Endothelial cell of umbilical vein (primary cell): Measurements from ENCODE around the gene C15orf62. TPM values are rescaled to one million over a fixed set of nuclear protein-coding genes. Genes with fewer than 3 reads are reported as not detected.

Source experiments
- BruUV-seq: library from RNA; stranded (reverse); fragments of 400-500 nt; replicated peaks from 2 replicates; lab custom pipeline; 2021; lab: Mats Ljungman, UMichigan
- CTCF ChIA-PET: fragments of 300-600, 350-600 bp; sonication (Branson Sonifier 250); formaldehyde crosslinking; loops from one replicate; lab custom pipeline; 2021; ENCODE audit warnings: antibody characterized with exemption, inconsistent platforms; lab: Charles Lee
- POLR2A ChIA-PET: fragments of 300-600, 350-600 bp; sonication (Branson Sonifier 250); formaldehyde crosslinking; loops from one replicate; lab custom pipeline; 2021; ENCODE audit warnings: antibody characterized with exemption, inconsistent platforms; lab: Charles Lee
- DNase-seq: peaks from one replicate; pipeline ENCODE4 v3.0.0-alpha.2; 2011; ENCODE audit warnings: low read depth, low spot score
- FAIRE-seq: peaks from 2 replicates; lab custom pipeline; 2011; peaks lifted over from hg19 to GRCh38; lab: Jason Lieb, UNC
- H2AFZ ChIP-seq: 2 replicates; pipeline ENCODE4 v1.6.0; 2012; ENCODE audit warnings: low read depth, low read length, control low read depth, inconsistent platforms
- H3K27ac ChIP-seq: 2 replicates; pipeline ENCODE4 v1.5.1; 2011; ENCODE audit warnings: low read depth, mild to moderate bottlenecking, control low read depth, low read length, moderate library complexity; ENCODE audit not compliant: insufficient read depth
- H3K27me3 ChIP-seq, 2 experiments: 2 replicates each; pipeline versions ENCODE4 v1.6.0 to v1.6.1; 2011; ENCODE audit warnings: low read length in 2 of 2, mixed read lengths in 1 of 2; ENCODE audit not compliant: control insufficient read depth in 2 of 2, insufficient read depth in 2 of 2
- H3K36me3 ChIP-seq, 2 experiments: 2 replicates in 1 of 2; 3 replicates in 1 of 2; pipeline ENCODE4 v1.5.1; 2011; ENCODE audit warnings: low read length in 2 of 2, mild to moderate bottlenecking in 1 of 2, moderate library complexity in 1 of 2; ENCODE audit not compliant: control insufficient read depth in 2 of 2, insufficient read depth in 2 of 2; ENCODE audit errors: extremely low read depth in 1 of 2
- H3K4me1 ChIP-seq: 3 replicates; pipeline ENCODE4 v1.5.1; 2011; ENCODE audit warnings: mild to moderate bottlenecking, low read length; ENCODE audit not compliant: control insufficient read depth, insufficient read depth; ENCODE audit errors: extremely low read depth
- H3K4me2 ChIP-seq: 2 replicates; pipeline ENCODE4 v1.6.1; 2011; ENCODE audit warnings: low read length, control low read depth, mixed read lengths; ENCODE audit not compliant: insufficient read depth
- H3K4me3 ChIP-seq, 3 experiments: fragments of 200-600 bp in 1 of 3; sonication (generic), shearing (Covaris generic) in 1 of 3; replicated peaks in 1 of 3; 2 replicates each; pipeline ENCODE4 v1.5.1; 2011 to 2016; ENCODE audit warnings: control low read depth in 3 of 3, low read length in 3 of 3, mild to moderate bottlenecking in 2 of 3, inconsistent platforms in 1 of 3, low read depth in 1 of 3, moderate library complexity in 1 of 3; ENCODE audit not compliant: insufficient read depth in 1 of 3
- H3K79me2 ChIP-seq: 2 replicates; pipeline ENCODE4 v1.6.0; 2012; ENCODE audit warnings: low read length, inconsistent platforms; ENCODE audit not compliant: control insufficient read depth, insufficient read depth
- H3K9ac ChIP-seq: replicated peaks from 2 replicates; pipeline ENCODE3; 2011; ENCODE audit warnings: low read length, control low read depth; ENCODE audit not compliant: insufficient read depth; ENCODE audit errors: extremely low read depth
- H3K9me1 ChIP-seq: replicated peaks from 3 replicates; pipeline ENCODE4 v1.6.0; 2011; ENCODE audit warnings: mild to moderate bottlenecking, low read length; ENCODE audit not compliant: control insufficient read depth, insufficient read depth; ENCODE audit errors: extremely low read depth
- H3K9me3 ChIP-seq: replicated peaks from 2 replicates; pipeline ENCODE4 v1.5.1; 2012; ENCODE audit warnings: low read length, inconsistent platforms; ENCODE audit not compliant: control insufficient read depth, insufficient read depth
- H4K20me1 ChIP-seq: replicated peaks from 2 replicates; pipeline ENCODE3; 2011; ENCODE audit warnings: mild to moderate bottlenecking, low read length; ENCODE audit not compliant: control insufficient read depth, insufficient read depth; ENCODE audit errors: extremely low read depth
- EZH2 ChIP-seq: IDR thresholded peaks from 2 replicates; pipeline ENCODE4 v1.6.1; 2012; ENCODE audit warnings: borderline replicate concordance, low read depth, mild to moderate bottlenecking, moderate library complexity, low read length, inconsistent platforms; ENCODE audit not compliant: severe bottlenecking
- FOS ChIP-seq: IDR thresholded peaks from 2 replicates; pipeline ENCODE4 v1.6.1; 2011; ENCODE audit warnings: mild to moderate bottlenecking, low read length, moderate library complexity, borderline replicate concordance; ENCODE audit not compliant: insufficient read depth
- GATA2 ChIP-seq: IDR thresholded peaks from 2 replicates; pipeline ENCODE4 v1.7.0; 2011; ENCODE audit warnings: low read depth, mild to moderate bottlenecking, moderate library complexity, mixed read lengths, low read length; ENCODE audit not compliant: insufficient read length, insufficient read depth
- JUN ChIP-seq: IDR thresholded peaks from 2 replicates; pipeline ENCODE4 v1.6.1; 2011; ENCODE audit warnings: borderline replicate concordance, low read depth; ENCODE audit not compliant: insufficient read length, insufficient read depth
- MYC ChIP-seq: IDR thresholded peaks from one replicate; pipeline ENCODE4 v1.6.1; 2011; ENCODE audit warnings: mild to moderate bottlenecking, low read depth, low read length
- POLR2A ChIP-seq: IDR thresholded peaks from 2 replicates; pipeline ENCODE4 v1.6.1; 2012; ENCODE audit warnings: low read depth, mild to moderate bottlenecking, control low read depth, low read length
- POLR2AphosphoS5 ChIP-seq: IDR thresholded peaks from 2 replicates; pipeline ENCODE4 v1.6.1; 2012; ENCODE audit warnings: low read depth, mild to moderate bottlenecking, control low read depth, low read length, moderate library complexity; ENCODE audit not compliant: insufficient read depth
- dilution Hi-C: fragments of 300-500 bp; cut with MboI; formaldehyde crosslinking; loops from one replicate; pipeline ENCODE4 v1.15.0; 2019; ENCODE audit warnings: low sequenced_read_pairs; ENCODE audit not compliant: extremely low pct_ligation_motif_present
- intact Hi-C: fragments of 100-400 bp; cut with micrococcal nuclease; formaldehyde crosslinking; loops from one replicate; pipeline ENCODE4 v1.10.0; 2022
- polyA plus RNA-seq, 4 experiments: library from polyadenylated mRNA; depleted of rRNA in 3 of 4; stranded (reverse) in 3 of 4; unstranded in 1 of 4; fragments of >200 nt; gene quantifications; 2 replicates each; pipeline versions ENCODE4 v1.2.1 to v1.2.3, GENCODE V29; 2011 to 2012; ENCODE audit warnings: missing spikeins in 1 of 4
- total RNA-seq: library from RNA; stranded (reverse); gene quantifications from 2 replicates; pipeline ENCODE4 v1.2.3, GENCODE V29; 2021
- TF ChIP-seq, protein P1 (sequence below), 2 donors: IDR thresholded peaks; 1 replicate in 1 of 2; 2 replicates in 1 of 2; pipeline ENCODE4 v1.5.1; 2011; ENCODE audit warnings: low read length in 2 of 2, mild to moderate bottlenecking in 2 of 2, moderate library complexity in 2 of 2, control low read depth in 1 of 2, inconsistent platforms in 1 of 2, low read depth in 1 of 2; ENCODE audit not compliant: insufficient read depth in 1 of 2; ENCODE audit errors: extremely low read depth in 1 of 2
- TF ChIP-seq, protein P2 (sequence below): IDR thresholded peaks from 2 replicates; pipeline ENCODE4 v1.6.1; 2011; ENCODE audit not compliant: insufficient read depth, insufficient read length

The C15orf62 gene
- total and polyA plus RNA-seq, 2 donors (not counting 3 experiments of a cell fraction or from before 2014, with no cell fraction given): 0.12 to 0.38 TPM

DNA sequence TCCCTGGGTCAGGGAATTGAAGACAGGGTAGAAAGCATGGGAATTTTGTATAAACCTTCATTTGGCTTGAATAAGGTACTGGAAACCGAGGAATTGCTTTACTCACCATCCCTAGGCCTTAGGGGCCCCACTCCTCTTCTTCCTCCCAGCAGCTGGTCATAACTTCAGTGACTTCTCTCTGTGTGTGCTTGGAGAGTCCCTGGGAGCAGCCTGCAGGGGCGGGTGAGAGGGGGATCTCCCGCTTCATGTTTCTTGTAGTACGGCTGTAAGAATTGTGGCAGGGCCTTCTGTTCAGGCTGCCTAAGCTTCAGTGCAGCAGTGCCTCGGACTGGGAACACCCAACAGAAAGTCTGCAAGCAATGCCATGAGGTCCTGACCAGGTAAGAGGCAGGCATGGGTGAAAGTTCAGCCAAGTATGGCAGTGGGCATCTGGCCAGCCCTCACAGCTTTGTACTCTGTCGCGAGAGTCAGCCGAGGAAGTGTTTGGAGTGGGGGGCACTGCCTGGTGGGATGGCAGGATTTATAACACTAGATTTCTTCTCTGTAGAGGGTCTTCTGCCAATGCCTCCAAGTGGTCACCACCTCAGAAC is 39.2 kb downstream of the C15orf62 start:
- ChIA-PET POLR2A (interaction anchor here (0.6 kb wide), 1 partner anchor 96 kb away, joined by 6 read pairs; no protein-coding TSS in a partner anchor), CTCF (interaction anchor here (1.0 kb wide), 1 partner anchor 64 kb away, joined by 3 read pairs; no protein-coding TSS in a partner anchor)
- H3K27ac ChIP-seq: no peak overlapping the region
- H3K36me3 ChIP-seq: peaks cover 2 to 22% of the 10 kb centered on the region in 2 experiments
- no peaks in the 10 kb centered on the region for H3K9me3 ChIP-seq
- no peak overlapping the region for H3K4me2 ChIP-seq
- TF ChIP-seq MYC (no peak), FOS (no peak), JUN (no peak), POLR2A (no peak), GATA2 (no peak), EZH2 (no peak), POLR2AphosphoS5 (no peak)
- TF ChIP-seq, protein P1, sequence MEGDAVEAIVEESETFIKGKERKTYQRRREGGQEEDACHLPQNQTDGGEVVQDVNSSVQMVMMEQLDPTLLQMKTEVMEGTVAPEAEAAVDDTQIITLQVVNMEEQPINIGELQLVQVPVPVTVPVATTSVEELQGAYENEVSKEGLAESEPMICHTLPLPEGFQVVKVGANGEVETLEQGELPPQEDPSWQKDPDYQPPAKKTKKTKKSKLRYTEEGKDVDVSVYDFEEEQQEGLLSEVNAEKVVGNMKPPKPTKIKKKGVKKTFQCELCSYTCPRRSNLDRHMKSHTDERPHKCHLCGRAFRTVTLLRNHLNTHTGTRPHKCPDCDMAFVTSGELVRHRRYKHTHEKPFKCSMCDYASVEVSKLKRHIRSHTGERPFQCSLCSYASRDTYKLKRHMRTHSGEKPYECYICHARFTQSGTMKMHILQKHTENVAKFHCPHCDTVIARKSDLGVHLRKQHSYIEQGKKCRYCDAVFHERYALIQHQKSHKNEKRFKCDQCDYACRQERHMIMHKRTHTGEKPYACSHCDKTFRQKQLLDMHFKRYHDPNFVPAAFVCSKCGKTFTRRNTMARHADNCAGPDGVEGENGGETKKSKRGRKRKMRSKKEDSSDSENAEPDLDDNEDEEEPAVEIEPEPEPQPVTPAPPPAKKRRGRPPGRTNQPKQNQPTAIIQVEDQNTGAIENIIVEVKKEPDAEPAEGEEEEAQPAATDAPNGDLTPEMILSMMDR (IDR thresholded peaks at IDR 0.05; ENCODE audit: extremely low read depth in 1 of 2, insufficient read depth in 1 of 2, low read depth in 1 of 2, low read length in 2 of 2): no peak
- TF ChIP-seq, protein P2, sequence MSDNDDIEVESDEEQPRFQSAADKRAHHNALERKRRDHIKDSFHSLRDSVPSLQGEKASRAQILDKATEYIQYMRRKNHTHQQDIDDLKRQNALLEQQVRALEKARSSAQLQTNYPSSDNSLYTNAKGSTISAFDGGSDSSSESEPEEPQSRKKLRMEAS: no peak
- no peak for FAIRE-seq
- intact Hi-C loops (loop anchor here (10.0 kb wide), 1 partner anchor 214 kb away; the partner anchor contains the start of gene KNL1), dilution Hi-C loops (no loop called here)
- H3K9me1 ChIP-seq: no peaks in the 10 kb centered on the region
- H4K20me1 ChIP-seq: no peaks in the 10 kb centered on the region
- BruUV-seq: no TSS peak
- no peak overlapping the region for H3K9ac ChIP-seq
- DNase-seq: no peak
- H3K79me2 ChIP-seq: peaks cover 12% of the 10 kb centered on the region
- H3K4me3 ChIP-seq: no peak overlapping the region
- H3K4me1 ChIP-seq: peaks cover 14% of the 10 kb centered on the region
- no peaks in the 10 kb centered on the region for H3K27me3 ChIP-seq
- no peak overlapping the region for H2AFZ ChIP-seq
